EH (cell line): Measurements from ENCODE around the gene TRPM8.
A peak's percentile ranks its signal among the peaks of the same experiment; 100 is the strongest.
"Not testable (repeated sequence)": the region's sequence is repeated elsewhere in the genome, so short reads cannot be mapped to it uniquely, and the experiment has no call there.

Experiments used
- DNase-seq: peaks from one replicate; pipeline ENCODE4 v3.0.0-alpha.2; 2015; ENCODE audit warnings: low read depth

Gene TRPM8

DNA sequence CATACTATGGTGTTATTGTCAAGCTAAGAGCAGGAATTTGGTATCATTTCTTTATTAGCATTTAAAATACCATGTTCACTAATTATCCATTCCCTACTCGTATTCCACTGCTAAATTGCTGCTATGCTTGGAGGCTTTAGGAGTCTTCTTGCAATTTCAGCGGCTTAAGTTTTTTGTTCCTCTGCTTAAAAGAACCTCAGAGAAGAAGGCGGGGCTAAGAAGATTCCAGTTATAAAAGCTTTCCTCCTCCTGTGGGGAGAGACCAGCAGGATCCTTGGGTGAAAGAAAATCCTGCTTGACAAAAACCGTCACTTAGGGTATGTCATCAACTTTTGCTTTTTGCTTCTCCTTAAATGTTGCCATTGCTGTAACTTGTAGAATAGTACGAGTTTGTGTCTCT is at the start of gene TRPM8:
TSS of gene TRPM8 (plus strand) at position 258 of the 400 bp plus-strand sequence. CDS start 9,165 bp downstream, outside the sequence.
- DNase-seq, result no peak

DNA sequence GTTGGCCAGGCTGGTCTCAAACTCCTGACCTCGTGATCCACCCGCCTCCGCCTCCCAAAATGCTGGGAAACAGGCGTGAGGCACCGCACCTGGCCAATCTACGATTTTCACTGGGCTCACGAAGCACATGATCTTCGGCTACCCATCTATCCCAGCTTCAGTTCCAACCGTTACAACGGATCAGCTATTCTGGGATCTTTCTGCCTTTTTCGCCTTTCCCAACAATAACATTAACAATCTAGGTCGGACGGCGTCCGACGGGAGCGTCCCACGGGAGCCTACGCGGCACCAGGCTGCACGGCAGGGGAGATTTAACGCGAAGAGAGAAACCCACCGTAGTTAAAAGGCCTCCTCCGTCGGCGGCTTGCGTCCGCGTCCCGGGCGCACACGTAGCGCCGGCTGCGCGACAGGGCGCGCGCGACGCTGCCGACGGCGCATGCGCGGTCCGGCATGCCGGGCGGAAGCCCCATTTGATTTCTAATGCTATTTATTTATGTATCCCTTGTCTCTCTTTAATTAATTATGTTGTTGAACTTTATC is 49.1 kb upstream of the TRPM8 start, which contains the start of gene MSL3B:
TSS of gene MSL3B (minus strand) at position 394 of the 540 bp plus-strand sequence.
- DNase-seq, result peak; percentile 57

GRCh38 chr2:233871432-233871831 is 45.7 kb upstream of the TRPM8 start:
- no peak for DNase-seq

- not testable (repeated sequence) for DNase-seq
These were observed 45.0 kb upstream of the TRPM8 start for GRCh38 chr2:233872125-233872524.

GRCh38 chr2:233882353-233882752 is 34.8 kb upstream of the TRPM8 start:
- no peak for DNase-seq

- DNase-seq, result peak; percentile 5
These were observed 24.4 kb upstream of the TRPM8 start for GRCh38 chr2:233892793-233893192.

GRCh38 chr2:233896253-233896652 is 20.9 kb upstream of the TRPM8 start:
- DNase-seq, result not testable (repeated sequence)

DNA sequence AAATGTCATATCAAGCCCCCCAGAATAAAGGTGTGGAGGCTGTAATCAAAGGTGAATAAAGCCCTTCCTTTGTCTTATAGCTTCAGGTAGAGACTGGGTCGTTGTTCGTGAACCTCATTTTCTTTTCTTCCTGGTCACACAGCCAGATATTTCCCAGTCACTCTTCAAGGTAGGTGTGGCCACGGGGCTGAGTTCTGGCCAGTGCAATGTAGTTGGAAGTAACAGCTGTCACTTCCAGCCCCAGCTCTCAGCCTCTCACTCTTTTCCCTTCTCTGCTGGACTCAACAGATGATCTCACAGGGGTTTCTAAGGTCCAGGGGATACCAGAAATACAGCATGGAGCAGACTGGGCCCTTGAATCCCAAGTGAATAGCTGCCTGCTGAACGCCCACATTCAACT is 15.8 kb upstream of the TRPM8 start:
- DNase-seq, result no peak

DNA sequence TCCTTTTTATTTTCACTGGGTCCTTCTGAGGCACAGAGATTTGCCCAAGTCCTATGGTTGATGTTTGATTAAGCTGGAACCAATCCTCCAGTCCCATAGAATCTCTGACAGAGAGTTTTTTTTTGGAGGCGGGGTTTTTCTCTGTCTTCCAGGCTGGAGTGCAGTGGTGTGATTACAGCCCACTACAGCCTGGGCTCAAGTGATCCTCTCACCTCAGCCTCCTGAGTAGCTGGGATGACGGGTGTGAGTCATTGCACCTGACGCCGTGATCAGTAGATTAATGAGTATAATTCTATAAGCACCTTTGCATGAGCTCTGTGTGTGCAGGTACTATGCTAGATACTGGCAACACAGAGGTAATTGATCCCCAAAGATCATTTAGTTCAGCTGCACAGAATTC is 15.3 kb upstream of the TRPM8 start:
- no peak for DNase-seq

DNA sequence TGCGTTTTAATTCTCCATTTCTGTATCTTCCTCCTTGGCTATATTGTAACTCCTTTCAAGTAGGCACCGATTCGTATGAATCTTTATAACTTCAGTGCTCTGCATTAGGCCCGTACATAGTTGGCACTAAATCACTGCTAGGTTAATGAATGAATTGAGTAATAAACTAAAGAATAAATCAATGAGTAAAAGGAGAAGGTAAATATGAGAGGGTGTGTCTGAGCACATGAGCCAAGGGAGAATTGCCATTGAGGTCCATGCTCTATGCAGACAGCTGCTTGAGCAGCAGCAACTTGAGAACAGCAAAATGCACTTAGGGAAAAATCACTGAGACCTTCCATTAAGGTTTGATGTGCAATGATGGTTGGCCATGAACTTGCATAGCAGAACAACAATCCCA is 11.2 kb upstream of the TRPM8 start:
- DNase-seq, result no peak

DNA sequence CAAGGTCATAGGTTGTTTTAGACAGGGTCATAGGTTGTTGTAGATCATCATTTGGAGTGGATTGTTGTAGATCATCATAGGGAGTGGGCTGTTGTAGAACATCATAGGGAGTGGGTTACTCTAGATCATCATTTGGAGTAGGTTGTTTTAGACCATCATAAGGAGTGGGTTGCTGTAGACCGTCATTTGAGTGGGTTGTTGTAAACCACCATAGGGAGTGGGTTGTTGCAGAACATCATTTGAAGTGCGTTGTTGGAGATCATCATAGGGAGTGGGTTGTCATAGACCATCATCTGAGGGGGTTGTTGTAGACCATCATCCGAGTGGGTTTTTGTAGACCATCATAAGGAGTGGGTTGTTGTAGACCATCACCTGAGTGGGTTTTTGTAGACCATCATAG is 9.5 kb upstream of the TRPM8 start:
- no peak for DNase-seq

- peak; percentile 51 for DNase-seq
These were observed 4.3 kb upstream of the TRPM8 start for GRCh38 chr2:233912691-233913423.

- peak; percentile 6 for DNase-seq
These were observed 2.0 kb upstream of the TRPM8 start for GRCh38 chr2:233915128-233915527.

DNA sequence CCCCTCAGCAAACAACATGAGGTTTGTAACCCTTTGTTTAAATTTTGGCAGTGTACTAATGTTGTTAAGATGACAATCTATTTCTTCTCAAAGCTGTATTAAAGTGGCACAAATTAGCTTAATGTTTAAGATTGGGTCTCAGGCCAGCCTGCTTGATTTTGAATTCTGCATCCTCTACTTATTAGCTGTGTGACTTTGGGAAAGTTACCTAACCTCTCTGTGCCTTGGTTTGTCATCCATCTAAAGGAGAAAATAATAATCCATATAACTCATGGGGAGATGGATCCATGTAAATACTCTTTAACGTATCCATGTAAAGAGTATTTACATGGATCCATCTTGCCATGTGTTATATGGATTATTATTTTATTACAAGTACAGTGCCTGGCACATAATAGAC is 2.1 kb downstream of the TRPM8 start:
- no peak for DNase-seq

- peak; percentile 51 for DNase-seq
These were observed 2.8 kb downstream of the TRPM8 start for GRCh38 chr2:233919938-233920337.

GRCh38 chr2:233922471-233922870 is 5.3 kb downstream of the TRPM8 start:
- peak; percentile 59 for DNase-seq

DNA sequence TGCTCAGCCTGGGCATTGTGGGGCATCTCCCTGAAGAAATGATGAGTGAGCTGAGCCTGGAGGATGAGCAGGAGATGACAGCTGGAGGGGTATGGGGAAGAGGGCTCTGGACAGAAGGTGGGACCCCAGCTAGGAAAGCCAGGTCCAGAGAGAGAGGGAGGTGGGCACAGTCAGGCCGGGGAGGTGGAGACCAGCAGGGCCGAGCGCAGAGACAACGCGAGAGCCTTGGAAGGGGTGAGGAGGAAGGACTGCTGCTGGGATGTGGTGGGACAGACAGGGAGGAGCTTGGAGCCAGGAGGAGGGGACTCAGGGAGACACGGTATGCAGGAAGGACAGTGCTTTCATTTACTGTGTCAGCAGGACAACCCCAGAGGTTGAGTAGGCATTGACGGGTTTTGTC is 8.2 kb downstream of the TRPM8 start:
- DNase-seq, result no peak

DNA sequence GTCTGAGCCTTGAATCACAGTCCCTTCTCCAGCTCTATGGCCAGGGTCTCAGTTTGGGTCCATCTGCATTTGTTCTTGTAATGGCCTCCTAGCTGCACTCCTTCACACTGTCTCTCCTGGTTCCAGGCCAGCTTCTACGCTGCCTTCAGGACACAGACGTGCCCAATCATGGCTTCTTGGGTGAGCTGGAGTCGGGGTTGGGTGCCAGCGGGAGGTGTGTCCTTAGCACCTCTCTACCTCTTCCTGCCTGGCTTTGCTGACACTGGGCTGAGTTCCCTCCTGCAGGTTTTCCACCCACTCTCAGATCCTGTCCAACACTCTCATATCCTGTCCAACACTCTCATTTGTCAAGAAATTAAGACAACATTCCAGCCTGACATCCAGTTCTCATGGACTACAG is 9.6 kb downstream of the TRPM8 start:
- no peak for DNase-seq

DNA sequence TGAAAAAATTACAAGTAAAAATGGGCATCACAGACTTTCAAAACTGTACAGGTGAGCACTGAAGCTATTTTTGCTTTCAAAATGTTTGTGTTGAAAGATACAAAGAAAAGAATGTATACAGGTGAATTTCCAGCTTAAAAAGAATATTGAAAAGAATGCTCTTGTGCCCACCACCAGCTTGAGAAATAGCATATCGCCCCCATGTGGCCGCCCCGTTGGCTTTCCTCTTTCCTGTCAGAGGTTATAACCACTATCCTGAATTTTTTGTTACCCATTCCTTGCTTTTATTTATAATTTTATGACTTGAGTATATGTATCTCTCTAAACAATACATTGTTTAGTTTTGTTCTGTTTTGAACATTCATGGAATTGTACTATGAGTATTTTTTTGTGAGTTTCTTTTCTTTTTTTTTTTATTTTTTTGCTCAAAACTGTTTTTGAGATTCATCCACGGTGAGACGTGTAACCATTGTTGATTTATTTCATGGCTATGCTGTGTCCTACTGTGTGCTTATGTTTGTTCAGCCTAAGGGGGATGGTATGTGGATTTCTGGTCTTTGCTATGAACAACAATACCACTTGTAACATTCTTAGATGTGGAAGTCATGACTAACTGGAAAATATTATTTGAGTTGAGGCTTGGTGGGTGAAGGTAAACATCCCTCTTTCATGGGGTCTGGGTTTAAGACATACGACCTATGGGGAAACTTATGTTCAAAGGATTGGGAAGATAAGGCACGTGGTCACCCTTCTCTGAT is 11.6 kb downstream of the TRPM8 start:
- DNase-seq, result peak; percentile 30

GRCh38 chr2:233929352-233930022 is 12.3 kb downstream of the TRPM8 start:
- DNase-seq, result peak; percentile 8

DNA sequence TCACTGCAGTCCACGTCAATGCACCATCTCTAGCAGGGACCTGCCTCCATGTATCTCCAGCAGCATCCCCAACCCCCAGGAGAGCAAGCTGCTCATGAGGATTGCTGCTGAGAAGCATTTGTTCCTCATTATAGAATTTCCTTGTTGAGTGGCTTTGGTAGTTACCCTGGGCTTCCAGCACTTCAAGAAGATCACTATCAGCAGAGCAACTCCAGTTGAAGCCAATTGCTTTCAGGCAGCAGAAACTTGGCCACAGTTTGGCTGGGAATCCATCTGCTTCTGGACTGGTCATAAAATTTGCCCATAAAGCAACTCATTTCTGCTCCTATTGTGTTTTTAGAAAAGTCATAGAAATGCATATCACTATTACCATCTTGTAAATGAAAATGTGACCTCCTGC is 17.4 kb downstream of the TRPM8 start:
- DNase-seq, result peak; percentile 69

GRCh38 chr2:233935426-233935825 is 18.3 kb downstream of the TRPM8 start:
- DNase-seq, result no peak

GRCh38 chr2:233936089-233936488 is 18.9 kb downstream of the TRPM8 start:
- DNase-seq, result no peak
